Effector CD4-positive, alpha-beta T cell (primary cell): ENCODE data around the gene ACHE.
A peak's percentile ranks its signal among the peaks of the same experiment; 100 is the strongest.

ENCODE experiments used
- DNase-seq: peaks from one replicate; pipeline ENCODE4 v3.0.0-alpha.2; 2020

Gene ACHE

DNA sequence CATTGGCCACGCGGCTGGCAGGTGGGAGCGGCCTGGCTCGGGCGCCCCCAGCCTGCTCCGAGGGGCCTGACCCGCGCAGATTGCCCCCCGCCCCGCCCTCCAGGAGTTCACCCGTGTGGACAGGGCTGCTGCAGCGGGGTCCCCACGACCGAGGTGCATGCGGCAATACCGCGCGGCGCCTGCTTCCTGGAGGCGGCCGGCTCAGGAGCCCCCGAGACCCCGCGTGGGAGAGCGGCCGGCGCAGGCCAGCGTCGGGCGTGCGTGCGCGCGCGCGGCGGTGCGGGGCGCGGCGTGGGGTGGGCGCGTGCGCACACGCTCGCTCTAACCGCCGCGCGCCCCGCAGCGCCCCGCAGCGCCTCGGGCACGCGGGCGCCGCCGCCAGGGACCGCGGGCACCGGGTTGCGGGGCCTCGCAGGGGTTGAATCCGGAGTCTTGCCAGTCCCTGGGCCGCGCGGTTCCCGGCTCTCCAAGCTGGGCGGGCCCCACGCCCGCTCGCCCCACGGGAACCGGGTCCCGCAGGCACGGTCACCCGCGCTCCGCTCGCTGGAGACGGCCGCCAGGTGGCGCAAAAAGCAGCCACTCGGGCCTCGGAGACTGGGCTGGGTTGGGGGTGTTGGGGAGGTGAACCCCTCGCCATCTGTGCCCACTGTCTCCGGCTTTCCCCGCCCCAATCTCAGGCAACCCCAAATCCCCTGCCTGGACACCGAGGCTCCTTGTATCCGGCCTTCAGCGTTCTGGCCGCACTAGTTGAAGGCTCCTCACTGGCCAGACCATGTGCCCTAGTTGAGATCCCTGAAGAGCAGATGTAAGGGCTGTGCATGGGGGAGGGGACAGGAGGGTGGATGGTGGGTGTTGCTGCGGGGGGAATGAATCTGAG lies 1.3 kb upstream of the ACHE start:
- DNase-seq: peak; percentile 65

DNA sequence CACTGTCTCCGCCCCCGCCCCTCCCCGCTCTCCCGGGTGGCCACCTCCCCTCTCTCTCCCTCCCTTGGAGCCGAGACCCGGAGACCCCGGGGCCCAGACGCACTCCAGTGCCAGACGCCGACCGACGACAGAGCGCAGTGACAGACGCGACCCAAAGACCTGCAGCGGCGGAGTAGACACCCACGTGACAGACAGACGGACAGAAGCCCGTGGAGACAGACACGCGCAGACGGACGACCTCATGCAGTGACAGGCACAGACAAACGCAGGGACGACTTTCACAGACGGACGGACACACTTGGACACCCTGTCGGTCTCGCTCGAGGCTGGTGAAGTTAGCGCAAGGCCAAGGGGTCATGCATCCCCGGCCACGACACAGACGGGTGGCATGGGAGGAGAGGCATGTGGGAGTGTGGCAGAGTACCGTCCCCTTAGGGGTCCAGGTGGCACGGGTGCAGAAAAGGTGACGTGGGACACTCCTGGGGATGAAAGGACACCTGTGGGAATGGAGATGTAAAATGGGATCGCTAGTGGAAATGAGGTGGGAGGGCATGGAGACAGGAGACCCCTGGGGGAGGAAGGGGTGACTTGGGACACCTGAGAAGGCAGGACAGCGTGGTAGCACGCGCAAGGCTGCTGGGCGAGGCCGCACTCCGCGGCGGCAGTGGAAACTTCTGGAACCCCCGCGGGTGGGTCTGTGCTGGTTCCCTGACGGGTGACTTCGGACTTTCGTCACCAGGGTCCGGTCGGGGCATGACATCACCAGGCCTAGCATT lies 456 bp upstream of the ACHE start:
- DNase-seq: peak; percentile 16

DNA sequence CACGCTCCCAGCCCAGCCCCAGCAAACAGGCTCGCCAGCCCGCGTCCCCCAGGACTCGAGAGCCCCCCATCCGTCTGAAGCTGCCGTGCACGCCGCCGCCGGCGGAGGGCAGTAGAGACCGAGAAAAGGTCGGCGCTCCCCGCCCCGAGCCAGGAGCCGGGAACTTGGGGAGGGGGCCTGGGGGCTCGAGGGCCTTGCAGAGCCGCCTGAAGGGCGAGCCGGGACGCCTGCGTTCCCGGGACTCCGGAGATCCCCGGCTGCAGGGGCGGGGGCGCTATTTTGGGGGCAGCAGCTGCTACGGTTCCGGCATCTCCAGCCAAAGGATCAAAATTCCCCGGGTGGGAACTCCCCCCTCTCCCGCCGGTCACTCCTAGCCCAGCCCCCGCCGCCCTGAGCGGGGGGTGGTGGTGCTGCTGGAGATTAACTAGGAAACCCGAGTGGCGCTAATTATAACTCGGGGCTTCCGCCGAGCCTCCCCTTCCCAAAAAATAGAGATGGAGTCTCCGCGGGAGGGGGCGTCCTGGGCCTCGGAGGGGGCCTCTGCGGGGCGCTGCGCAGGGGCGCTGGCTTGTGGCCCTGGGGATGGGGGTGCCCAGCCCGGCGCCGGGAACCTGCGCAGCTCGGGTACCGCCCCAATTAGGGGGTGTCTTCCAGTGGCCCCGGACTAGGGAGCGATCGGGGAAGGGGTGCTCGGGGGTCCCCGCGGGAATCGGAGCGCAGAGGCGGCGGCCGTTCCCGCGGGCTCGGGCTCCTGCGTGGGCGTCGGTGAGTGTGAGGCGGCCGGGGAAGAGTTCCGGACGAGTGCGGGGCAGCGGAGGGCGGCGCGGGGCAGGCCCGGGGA lies 608 bp downstream of the ACHE start:
- DNase-seq: peak; percentile 50

DNA sequence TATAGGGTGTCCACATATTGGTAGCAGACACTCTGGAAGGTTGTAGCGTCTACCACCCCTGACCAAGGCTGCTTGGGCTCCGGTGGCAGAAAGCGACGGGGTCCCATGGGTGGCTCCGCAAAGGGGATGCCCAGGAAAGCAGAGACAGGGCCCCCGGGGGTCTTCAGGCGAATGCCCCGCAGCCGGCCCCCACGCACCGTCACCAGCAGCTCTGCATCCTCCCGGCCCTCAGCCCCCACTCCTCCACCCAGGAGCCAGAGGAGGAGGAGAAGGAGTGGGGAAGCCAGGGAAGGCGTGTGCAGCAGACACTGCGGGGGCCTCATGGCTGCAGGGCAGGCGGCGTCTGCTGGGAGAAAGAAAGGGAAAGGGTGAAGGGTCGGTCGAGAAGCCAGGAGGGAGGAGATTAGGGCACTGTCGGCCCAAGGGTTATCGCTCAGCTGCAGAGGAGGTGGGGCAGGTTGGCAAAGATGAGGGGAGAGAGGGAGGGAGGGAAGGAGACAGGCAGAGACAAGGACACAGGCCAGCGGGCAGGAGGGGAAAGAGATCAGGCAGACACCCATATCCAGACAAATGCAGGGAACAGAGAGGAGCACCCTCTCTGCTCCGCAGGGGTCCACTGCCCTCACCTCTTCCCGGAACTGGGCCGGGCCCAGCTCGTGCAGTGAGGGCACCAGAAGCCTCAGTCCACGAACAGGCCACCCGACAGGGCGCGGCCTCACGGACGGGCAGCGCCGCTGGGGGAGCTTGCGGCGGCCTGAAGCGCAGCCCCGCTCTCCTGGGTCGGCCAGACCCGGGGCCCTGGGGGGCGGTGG lies 1.6 kb downstream of the ACHE start:
- no peak for DNase-seq

DNA sequence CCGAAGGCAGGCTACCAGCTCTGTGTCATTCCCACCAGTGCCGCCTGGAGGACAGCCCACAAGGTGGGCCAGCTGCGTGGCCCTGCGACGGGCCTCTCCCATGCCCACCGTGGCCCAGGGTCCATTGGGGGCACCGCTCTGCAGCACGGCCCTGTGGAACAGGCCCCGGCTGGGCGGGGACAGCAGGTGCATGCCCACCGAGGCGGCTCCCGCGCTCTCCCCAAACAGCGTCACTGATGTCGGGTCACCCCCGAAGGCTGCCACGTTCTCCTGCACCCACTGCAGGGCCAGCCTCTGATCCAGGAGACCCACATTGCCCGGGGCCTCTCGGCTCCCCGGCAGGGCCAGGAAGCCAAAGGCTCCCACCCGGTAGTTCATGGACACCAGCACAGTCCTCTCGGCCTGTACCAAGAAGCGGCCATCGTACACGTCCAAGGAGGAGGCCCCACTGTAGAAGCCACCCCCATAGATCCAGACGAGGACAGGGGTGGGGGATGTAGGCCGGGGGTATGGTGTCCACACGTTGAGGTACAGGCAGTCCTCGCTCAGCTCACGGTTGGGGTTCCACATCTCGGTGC lies 2.3 kb downstream of the ACHE start:
- no peak for DNase-seq

DNA sequence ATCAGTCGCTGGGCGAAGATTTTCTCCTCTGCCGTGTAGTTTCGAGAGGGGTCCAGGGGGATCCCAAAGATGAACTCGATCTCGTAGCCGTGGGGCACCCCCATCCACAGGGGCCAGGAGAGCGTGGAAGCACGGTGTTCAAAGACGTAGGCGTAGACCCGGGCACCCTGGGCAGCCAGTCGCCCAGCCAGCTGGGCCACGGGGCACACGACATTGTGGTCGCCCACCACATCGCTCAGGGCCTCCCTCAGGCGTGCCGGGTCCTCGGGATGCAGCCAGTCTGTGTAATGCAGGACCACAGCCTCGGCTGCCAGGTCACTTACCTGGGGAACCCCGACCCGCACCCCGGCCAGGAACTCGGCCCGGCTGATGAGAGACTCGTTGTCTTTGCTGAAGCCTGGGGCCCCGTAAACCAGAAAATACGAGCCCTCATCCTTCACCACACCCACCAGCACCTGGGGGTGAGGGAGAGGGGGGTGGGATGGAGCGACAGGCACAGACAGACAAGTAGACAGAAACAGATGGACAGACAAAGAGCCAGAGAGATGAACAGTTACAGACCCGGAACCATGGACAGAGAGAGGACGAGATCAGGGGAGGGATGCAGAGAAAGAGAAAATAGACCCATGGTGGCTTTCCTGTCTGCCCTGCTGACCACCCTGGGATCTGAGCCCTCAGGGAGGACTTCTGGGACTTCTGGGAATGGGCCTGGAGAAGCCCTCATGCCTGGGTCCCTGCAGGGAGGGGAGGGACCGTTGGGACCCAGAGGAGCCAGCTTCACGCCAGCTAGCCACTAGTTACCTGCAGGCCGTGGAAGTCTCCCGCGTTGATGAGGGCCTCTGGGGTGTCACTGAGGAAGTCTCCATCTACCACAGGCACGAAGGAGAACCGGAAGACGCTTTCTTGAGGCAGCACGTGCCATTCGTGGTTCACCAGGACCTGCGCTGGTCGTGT lies 3.0 kb downstream of the ACHE start:
- no peak for DNase-seq

DNA sequence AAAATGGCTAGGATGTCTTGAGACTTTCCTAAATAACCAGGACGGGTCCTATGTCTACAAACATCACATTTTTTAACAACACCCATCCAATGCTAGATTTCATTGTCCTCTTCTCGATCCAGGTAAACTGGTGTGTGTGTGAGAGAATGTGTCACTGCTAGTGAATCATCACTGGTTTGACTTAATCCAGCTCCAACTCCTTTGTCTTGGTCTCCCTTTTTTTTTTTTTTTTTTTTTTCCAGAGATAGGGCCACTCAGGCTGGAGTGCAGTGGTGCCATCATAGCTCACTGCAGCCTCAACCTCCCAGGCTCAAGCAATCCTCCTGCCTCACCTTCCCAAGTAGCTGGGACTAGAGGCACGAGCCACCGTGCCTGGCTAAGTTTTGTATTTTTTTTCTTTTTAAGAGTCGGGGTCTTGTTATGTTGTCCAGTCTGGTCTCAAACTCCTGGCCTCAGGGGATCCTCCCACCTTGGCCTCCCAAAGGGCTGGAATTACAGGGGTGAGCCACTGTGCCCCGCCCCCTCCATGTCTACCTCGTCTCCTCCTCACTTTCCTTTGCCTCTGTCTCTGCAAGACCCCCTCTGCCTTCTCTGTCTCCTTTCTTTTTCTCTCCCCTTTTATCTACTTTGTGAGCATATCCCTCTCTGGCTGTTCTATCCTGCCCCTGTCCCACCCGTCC lies 4.0 kb downstream of the ACHE start:
- no peak for DNase-seq

DNA sequence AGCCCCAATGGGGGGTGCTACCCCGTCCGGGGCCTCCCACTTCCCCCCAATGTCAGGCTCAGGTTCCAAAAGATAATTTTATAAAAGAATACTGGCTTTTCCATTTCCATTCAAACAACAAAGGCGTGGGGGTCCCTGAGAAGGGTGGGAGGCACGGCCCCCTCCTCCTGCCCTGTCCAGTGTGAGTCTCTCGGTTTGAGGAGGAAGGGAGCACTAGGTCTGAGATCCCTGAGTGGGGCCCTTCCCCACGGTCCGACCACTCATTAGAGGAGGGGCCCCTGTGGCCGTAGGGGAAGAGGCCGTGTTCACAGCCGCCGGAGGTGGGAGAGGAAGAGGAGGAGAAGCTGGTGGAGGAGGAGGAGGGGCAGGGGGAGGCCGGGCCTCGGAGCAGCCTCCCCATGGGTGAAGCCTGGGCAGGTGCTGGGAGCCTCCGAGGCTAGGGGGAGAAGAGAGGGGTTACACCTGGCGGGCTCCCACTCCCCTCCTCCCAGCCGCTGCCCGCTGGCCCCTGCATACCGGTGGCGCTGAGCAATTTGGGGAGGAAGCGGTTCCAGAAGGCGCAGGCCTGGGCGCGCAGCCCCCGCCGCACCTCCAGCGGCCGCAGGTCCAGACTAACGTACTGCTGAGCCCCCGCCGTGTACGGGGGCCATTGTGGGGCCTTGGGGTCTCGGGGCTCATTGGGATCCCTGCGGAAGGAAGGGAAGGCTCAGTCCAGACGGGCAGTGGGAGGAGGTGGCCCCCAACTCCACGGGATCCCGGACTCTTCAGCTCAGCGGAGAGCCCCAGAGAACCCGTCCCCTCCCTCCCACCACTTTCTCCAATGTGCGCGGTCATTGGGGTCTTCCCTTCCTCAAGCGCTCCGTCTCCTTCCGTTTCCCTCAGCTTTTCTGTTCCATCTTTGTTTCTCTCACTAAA lies 4.8 kb downstream of the ACHE start:
- DNase-seq: no peak

DNA sequence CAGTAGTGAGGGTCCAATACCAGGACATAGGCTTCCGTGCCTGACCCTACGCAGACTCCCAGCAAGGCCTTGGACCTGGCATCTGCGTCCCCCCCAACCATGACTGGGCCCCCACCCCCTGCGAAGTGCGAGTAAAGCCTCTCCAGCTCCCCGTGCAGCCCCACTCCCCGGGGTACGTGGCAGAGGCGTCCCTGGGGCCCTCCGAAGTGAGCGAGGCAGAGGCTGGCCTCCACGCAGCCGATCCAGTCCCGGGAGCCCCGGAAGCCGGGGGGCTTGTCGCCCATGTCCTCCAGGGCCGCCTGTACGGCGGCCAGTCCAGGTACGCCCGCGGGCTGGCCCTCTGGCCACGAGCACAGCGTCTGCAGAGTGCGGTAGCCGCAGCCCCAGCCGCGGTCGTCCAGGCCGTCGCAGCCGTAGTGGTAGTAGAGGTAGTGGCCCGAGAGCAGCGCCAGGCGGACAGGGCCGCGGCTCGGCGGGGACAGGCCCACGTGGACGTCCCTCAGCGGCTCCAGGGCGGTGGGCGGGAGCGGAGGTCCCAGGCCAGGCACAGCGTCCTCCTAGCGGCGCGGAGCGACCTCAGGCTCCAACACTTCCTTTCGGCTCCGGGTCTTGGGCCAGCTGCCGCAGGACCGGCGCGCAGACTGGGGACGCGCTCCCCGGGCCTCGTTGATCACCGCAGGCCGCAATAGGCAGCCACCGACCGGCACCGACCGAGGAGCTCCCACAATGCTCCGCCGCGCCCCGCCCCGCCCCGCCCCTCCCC lies 6.5 kb downstream of the ACHE start, which contains the start of gene UFSP1:
Gene UFSP1 (minus strand): TSS at position 728 of the 763 bp plus-strand sequence. CDS start 444 bp downstream, at position 284.
- DNase-seq: no peak

DNA sequence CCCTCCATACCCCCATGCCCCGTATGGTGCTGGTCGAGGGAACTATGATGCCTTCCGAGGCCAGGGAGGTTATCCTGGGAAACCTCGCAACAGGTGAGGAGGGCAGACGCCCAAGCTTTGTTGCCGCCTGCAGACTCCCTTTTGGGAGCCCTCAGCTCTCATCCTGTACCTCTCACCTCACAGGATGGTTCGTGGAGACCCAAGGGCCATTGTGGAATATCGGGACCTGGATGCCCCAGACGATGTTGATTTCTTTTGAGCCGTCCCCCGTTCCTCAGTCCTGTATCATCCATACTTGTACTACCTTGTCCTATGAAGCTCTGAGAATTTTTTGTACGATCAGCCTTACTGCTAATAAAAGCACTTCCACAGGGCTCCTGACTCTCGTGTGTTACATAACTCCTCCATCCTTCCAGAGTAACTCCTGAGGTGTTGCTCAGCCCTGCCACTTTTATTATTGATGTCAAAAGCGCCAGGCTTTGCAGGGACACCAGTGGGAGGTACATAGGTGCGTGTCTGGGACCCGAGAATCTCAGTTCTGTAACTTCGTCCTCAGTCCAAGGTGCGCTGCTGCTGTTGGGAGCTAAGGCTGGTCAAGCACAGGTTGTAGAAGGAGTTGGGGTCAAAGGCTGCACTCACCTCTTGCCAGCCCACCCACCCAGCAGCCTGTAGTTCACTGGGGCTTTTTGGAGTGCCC lies 7.2 kb downstream of the ACHE start:
- no peak for DNase-seq

DNA sequence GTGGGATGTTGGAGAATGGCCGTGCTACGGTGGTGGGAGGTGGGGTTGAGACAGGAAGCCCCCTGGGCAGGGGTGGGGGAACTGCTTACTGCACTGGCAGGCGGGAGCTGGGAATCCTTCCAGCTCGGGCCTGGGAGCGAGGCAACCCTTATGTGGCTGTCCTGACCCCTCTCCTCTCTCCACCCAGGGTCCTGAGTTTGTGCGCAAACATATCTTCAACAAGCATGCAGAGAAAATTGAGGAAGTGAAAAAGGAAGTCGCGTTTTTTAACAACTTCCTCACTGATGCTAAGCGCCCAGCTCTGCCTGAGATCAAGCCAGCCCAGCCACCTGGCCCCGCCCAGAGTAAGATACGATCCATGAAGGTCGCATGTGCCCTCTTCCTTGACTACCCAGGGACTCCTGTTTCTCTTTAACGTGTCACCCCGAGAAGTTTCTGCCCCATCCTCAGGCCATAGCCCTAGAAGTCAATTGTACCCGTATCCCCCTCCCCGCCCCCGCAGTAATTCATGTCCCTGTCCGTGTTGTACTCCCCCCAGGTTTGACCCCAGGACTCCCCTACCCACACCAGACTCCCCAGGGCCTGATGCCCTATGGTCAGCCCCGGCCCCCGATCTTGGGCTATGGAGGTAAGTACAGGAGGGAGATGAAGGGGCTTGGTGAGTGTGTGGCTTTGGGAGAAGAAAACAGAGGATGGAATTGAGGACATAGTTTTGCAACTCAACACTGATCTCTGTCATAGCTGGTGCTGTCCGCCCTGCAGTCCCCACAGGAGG lies 8.0 kb downstream of the ACHE start:
- DNase-seq: peak; percentile 45

DNA sequence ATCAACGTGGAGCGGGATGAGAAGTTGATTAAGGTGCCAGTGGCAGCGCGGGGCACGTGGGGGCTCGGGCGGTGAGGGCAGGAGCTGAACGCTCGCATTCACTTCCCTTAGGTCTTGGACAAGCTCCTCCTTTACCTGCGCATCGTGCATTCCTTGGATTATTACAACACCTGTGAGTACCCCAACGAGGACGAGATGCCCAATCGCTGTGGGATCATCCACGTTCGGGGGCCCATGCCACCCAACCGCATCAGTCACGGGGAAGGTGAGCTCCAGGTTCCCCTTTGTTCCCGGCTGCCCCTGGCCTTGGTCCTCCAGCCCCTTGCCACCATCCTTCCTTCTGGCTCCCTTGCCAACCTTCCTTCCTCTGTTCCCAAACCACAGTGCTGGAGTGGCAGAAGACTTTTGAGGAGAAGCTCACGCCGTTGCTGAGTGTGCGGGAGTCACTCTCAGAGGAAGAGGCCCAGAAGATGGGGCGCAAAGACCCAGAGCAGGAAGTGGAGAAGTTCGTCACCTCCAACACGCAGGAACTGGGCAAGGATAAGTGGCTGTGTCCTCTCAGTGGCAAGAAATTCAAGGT lies 8.7 kb downstream of the ACHE start:
- no peak for DNase-seq

DNA sequence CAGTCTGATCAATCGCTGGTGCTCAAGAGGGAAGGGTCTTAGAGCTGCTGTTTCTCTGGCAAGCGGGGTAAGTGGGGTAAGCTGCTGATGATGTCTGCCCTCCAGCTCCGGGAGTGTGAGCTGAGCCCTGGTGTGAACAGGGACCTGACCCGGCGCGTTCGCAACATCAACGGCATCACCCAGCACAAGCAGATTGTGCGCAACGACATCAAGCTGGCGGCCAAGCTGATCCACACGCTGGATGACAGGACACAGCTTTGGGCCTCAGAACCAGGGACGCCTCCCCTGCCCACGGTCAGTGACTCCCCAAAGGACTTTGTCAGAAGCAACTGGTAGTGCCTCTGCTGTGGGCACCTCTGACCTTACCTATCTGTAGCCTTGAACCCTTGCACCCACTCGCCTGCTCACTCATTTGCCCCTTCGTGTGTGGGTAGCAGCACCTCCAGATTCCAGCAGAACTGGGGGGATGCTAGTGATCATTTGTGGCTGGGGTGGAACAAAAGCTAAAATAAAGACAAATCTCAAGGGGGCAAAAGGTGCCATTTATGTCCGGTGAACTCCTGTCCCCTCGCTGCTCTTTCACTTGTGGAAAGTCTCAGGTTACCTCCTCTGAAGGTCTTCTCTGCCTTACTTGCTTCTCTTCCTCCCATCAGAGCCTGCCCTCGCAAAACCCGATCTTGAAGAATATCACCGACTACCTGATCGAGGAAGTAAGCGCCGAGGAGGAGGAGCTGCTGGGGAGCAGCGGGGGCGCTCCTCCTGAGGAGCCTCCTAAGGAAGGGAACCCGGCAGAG lies 9.3 kb downstream of the ACHE start:
- no peak for DNase-seq

DNA sequence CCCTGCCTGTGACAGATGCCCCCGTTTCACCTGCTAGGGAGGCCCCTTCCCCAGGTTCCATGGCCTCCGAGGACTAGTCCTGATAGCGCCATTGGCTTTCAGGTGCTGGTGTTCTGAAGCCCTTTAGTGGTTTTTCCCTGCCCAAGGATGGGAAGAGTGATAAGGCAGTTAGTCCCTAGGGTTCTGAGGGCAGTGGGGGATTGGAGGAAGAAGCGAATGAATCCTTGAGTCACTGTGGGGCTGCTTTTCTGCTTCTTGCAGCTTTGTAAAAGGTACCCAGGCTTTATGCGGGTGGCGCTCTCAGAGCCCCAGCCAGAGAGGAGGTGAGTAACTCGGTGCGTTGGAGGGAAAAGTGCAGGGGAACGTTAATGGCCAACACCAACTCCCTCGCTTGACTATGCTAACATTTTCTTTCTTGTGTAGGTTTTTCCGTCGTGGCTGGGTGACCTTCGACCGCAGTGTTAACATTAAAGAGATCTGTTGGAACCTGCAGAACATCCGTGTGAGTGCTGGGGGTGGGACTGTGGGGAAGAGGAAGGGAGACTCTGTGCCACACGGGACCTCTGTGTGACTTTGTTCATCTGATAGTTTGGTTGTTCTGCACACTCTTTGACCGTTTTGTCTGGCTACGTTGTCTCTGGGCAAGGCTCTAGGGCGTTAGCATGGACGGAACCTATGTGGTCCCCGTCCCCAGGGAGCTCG lies 10.1 kb downstream of the ACHE start:
- no peak for DNase-seq
